B cell (primary cell): ENCODE measurements around the gene HFM1. TPM values are rescaled to one million over a fixed set of nuclear protein-coding genes. Genes with fewer than 3 reads are reported as not detected.
"Not testable (repeated sequence)": the region's sequence is repeated elsewhere in the genome, so short reads cannot be mapped to it uniquely, and the experiment has no call there.

Experiments used
- ATAC-seq: fragments of 200-7000 bp; cut with Tn5 transposase; one replicate; pipeline ENCODE4 v1.10.0; 2021; ENCODE audit warnings: low read depth, mild to moderate bottlenecking, moderate number of reproducible peaks, moderate library complexity
- CTCF ChIA-PET: fragments of 350-600 bp; sonication (Branson Sonifier 250); formaldehyde crosslinking; loops from one replicate; lab custom pipeline; 2021; ENCODE audit warnings: antibody characterized with exemption, inconsistent platforms; lab: Charles Lee
- POLR2A ChIA-PET: fragments of 350-600 bp; sonication (Branson Sonifier 250); formaldehyde crosslinking; loops from one replicate; lab custom pipeline; 2021; ENCODE audit warnings: antibody characterized with exemption; lab: Charles Lee
- DNase-seq: peaks from one replicate; pipeline ENCODE4 v3.0.0; 2013
- H2AFZ ChIP-seq: 2 replicates; pipeline ENCODE4 v1.6.1; 2012; ENCODE audit warnings: mild to moderate bottlenecking, low read depth, low read length; ENCODE audit not compliant: insufficient read depth, poor library complexity, severe bottlenecking
- H3K27ac ChIP-seq, 2 donors: 1 replicate in 1 of 2; 2 replicates in 1 of 2; pipeline ENCODE4 v1.5.1; 2012 to 2013; ENCODE audit warnings: low read length in 2 of 2, mild to moderate bottlenecking in 2 of 2, moderate library complexity in 1 of 2
- H3K27me3 ChIP-seq, 4 experiments: fragments of 200-600 bp in 1 of 4; sonication (generic) in 1 of 4; replicated peaks in 1 of 4; 1 replicate in 2 of 4; 2 replicates in 2 of 4; pipeline versions ENCODE4 v1.6.1 to v1.7.0; 2013 to 2016; ENCODE audit warnings: low read length in 3 of 4, mild to moderate bottlenecking in 2 of 4, mixed read lengths in 1 of 4, moderate library complexity in 1 of 4; ENCODE audit not compliant: insufficient read depth in 4 of 4, control insufficient read depth in 3 of 4; ENCODE audit errors: control extremely low read depth in 1 of 4
- H3K36me3 ChIP-seq, 2 experiments: replicated peaks in 1 of 2; 1 replicate in 1 of 2; 2 replicates in 1 of 2; pipeline versions ENCODE4 v1.6.1 to v1.7.1; 2013; ENCODE audit warnings: low read length in 1 of 2; ENCODE audit not compliant: insufficient read depth in 2 of 2, control insufficient read depth in 1 of 2; ENCODE audit errors: control extremely low read depth in 1 of 2, extremely low read depth in 1 of 2
- H3K4me1 ChIP-seq, 2 donors: fragments of 200-600 bp in 1 of 2; sonication (generic) in 1 of 2; 1 replicate in 1 of 2; 2 replicates in 1 of 2; pipeline versions ENCODE4 v1.5.1 to v1.6.1; 2013 to 2017; ENCODE audit warnings: low read length in 2 of 2; ENCODE audit not compliant: control insufficient read depth in 2 of 2, insufficient read depth in 2 of 2
- H3K4me2 ChIP-seq: replicated peaks from 2 replicates; pipeline ENCODE3; 2012; ENCODE audit warnings: mild to moderate bottlenecking, low read depth, low read length; ENCODE audit not compliant: poor library complexity, severe bottlenecking
- H3K4me3 ChIP-seq, 5 experiments: fragments of 200-600 bp in 1 of 5; sonication (generic) in 1 of 5; 1 replicate in 3 of 5; 2 replicates in 2 of 5; pipeline versions ENCODE4 v1.5.1 to v1.7.0; 2011 to 2016; ENCODE audit warnings: low read length in 4 of 5, mild to moderate bottlenecking in 4 of 5, low read depth in 2 of 5, control low read depth in 1 of 5, moderate library complexity in 1 of 5; ENCODE audit not compliant: insufficient read depth in 1 of 5; ENCODE audit errors: control extremely low read depth in 1 of 5, extremely low read depth in 1 of 5
- H3K79me2 ChIP-seq: fragments of 200-600 bp; sonication (generic); one replicate; pipeline ENCODE4 v1.6.0; 2016; ENCODE audit warnings: low read length; ENCODE audit not compliant: control insufficient read depth, insufficient read depth
- H3K9ac ChIP-seq: fragments of 200-600 bp; sonication (generic); 2 replicates; pipeline ENCODE4 v1.6.1; 2017; ENCODE audit warnings: mild to moderate bottlenecking, low read length, moderate library complexity
- H3K9me3 ChIP-seq, 3 donors: one replicate each; pipeline versions ENCODE4 v1.6.1 to v1.7.1; 2013; ENCODE audit warnings: low read length in 2 of 3; ENCODE audit not compliant: control insufficient read depth in 2 of 3, insufficient read depth in 1 of 3; ENCODE audit errors: control extremely low read depth in 1 of 3
- H4K20me1 ChIP-seq: 2 replicates; pipeline ENCODE4 v1.6.0; 2012; ENCODE audit warnings: mild to moderate bottlenecking, low read length; ENCODE audit not compliant: insufficient read depth, control insufficient read depth, poor library complexity, severe bottlenecking
- H3K27ac Mint-ChIP-seq: one replicate; pipeline ENCODE4 v1.8.0; 2021; ENCODE audit warnings: mixed read lengths
- H3K27me3 Mint-ChIP-seq: one replicate; pipeline ENCODE4 v1.8.0; 2021; ENCODE audit warnings: mixed read lengths
- H3K4me1 Mint-ChIP-seq: one replicate; pipeline ENCODE4 v1.8.0; 2021; ENCODE audit warnings: mixed read lengths
- H3K4me3 Mint-ChIP-seq: one replicate; pipeline ENCODE4 v1.8.0; 2021; ENCODE audit warnings: mixed read lengths
- H3K9me3 Mint-ChIP-seq: one replicate; pipeline ENCODE4 v1.8.0; 2022; ENCODE audit warnings: mixed read lengths; ENCODE audit not compliant: insufficient read depth
- EZH2 ChIP-seq: IDR thresholded peaks from 2 replicates; pipeline ENCODE4 v1.6.1; 2012; ENCODE audit warnings: borderline replicate concordance, low read depth, mild to moderate bottlenecking, moderate library complexity, low read length; ENCODE audit not compliant: insufficient read depth, poor library complexity, severe bottlenecking
- WGBS: methylation state at CpG from one replicate; pipeline ENCODE4 v1.1.5; 2013; ENCODE audit warnings: missing lambda C conversion rate; ENCODE audit not compliant: insufficient coverage; 5-methylcytosine and 5-hydroxymethylcytosine counted together
- intact Hi-C: fragments of 100-400 bp; cut with micrococcal nuclease; formaldehyde crosslinking; loops from one replicate; pipeline ENCODE4 v1.10.0; 2022
- polyA plus RNA-seq: library from polyadenylated mRNA; depleted of rRNA; stranded (reverse); fragments of >200 nt; gene quantifications from 2 replicates; pipeline ENCODE4 v1.2.3, GENCODE V29; 2012
- total RNA-seq, 2 donors: library from RNA; stranded (reverse); fragments of 120-200 nt in 1 of 2; gene quantifications; 1 replicate in 1 of 2; 2 replicates in 1 of 2; pipeline versions ENCODE4 v1.2.3 to v1.2.4, GENCODE V29; 2013 to 2022
- TF ChIP-seq, protein P1 (sequence below): fragments of 200-600 bp; IDR thresholded peaks from one replicate; pipeline ENCODE4 v1.8.0; 2022; ENCODE audit warnings: antibody characterized with exemption, mild to moderate bottlenecking

HFM1 gene
- total and polyA plus RNA-seq, 2 donors (not counting 1 experiment from before 2014, with no cell fraction given): not detected

DNA sequence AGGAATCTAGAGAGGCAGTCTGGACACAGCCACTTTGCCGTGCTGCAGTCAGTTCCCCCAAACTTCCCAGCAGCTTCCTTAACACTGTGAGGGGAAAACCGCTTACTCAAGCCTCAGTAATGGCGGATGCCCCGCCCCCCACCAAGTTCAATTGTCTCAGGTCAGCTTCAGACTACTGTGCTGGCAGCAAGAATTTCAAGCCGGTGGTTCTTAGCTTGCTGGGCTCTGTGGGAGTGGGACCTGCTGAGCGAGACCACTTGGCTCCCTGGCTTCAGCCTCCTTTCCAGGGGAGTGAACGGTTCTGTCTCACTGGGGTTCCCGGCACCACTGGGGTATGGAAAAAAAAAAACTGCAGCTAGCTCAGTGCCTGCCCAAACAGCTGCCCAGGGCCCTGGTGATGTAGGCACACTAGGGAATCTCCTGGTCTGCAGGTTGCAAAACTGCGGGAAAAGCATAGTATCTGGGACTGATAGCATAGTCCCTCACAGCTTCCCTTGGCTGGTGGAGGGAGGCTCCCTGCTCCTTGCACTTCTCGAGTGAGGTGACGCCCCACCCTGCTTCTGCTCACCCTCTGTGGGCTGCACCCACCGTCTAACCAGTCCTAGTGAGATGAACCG, 23.7 kb upstream of the HFM1 start:
- CTCF ChIA-PET: no interaction called here
- H3K27ac Mint-ChIP-seq: no peak overlapping the region

DNA sequence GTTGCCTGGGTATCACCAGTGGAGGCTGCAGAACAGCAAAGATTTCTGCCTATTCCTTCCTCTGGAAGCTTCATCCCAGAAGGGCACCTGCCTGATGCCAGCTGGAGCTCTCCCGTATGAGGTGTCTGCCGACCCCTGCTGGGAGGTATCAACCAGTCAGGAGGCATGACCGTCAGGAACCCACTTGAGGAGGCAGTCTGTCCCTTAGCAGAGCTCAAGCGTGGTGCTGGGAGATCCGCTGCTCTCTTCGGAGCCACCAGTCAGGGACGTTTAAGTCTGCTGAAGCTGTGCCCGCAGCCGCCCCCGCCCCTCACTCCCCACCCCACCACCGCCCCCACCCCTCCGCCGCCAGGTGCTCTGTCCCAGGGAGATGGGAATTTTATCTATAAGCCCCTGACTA, 23.1 kb upstream of the HFM1 start:
- Mint-ChIP-seq H3K4me1 (no peaks in the 10 kb centered on the region), H3K4me3 (no peak overlapping the region), H3K27ac (no peak overlapping the region), H3K27me3 (peaks cover 25% of the 10 kb centered on the region), H3K9me3 (peaks cover 6% of the 10 kb centered on the region)
- Histone ChIP-seq H3K4me2 (no peak overlapping the region), H4K20me1 (no peaks in the 10 kb centered on the region), H3K27ac (no peak overlapping the region), H3K4me3 (no peak overlapping the region), H3K79me2 (no peaks in the 10 kb centered on the region), H3K27me3 (no peaks in the 10 kb centered on the region), H3K9me3 (peaks cover 0 to 1% (median 0%) of the 10 kb centered on the region in 3 donors), H3K36me3 (no peaks in the 10 kb centered on the region), H3K4me1 (no peaks in the 10 kb centered on the region), H2AFZ (no peak overlapping the region), H3K9ac (no peak overlapping the region)
- CTCF ChIA-PET: no interaction called here
- POLR2A ChIA-PET: no interaction called here
- intact Hi-C loops: no loop called here
- TF ChIP-seq, protein P1, sequence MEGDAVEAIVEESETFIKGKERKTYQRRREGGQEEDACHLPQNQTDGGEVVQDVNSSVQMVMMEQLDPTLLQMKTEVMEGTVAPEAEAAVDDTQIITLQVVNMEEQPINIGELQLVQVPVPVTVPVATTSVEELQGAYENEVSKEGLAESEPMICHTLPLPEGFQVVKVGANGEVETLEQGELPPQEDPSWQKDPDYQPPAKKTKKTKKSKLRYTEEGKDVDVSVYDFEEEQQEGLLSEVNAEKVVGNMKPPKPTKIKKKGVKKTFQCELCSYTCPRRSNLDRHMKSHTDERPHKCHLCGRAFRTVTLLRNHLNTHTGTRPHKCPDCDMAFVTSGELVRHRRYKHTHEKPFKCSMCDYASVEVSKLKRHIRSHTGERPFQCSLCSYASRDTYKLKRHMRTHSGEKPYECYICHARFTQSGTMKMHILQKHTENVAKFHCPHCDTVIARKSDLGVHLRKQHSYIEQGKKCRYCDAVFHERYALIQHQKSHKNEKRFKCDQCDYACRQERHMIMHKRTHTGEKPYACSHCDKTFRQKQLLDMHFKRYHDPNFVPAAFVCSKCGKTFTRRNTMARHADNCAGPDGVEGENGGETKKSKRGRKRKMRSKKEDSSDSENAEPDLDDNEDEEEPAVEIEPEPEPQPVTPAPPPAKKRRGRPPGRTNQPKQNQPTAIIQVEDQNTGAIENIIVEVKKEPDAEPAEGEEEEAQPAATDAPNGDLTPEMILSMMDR: no peak
- no peak for TF ChIP-seq EZH2
- 62% methylated on average over 4 of the region's 13 CpGs for WGBS
- no peak for DNase-seq
- ATAC-seq: no peak

More for the DNA sequence above, 23.7 kb upstream of the HFM1 start:
- intact Hi-C loops: no loop called here
- H3K27me3 Mint-ChIP-seq: peaks cover 25% of the 10 kb centered on the region
- H4K20me1 ChIP-seq: no peaks in the 10 kb centered on the region
- TF ChIP-seq, protein P1: no peak
- no peak for TF ChIP-seq EZH2
- DNase-seq (no peak), ATAC-seq (no peak)
- H3K9ac ChIP-seq: no peak overlapping the region
- H3K27me3 ChIP-seq: no peaks in the 10 kb centered on the region
- H2AFZ ChIP-seq: no peak overlapping the region
- H3K79me2 ChIP-seq: no peaks in the 10 kb centered on the region
- H3K27ac ChIP-seq: no peak overlapping the region
- no peak overlapping the region for H3K4me3 Mint-ChIP-seq
- H3K4me1 Mint-ChIP-seq: no peaks in the 10 kb centered on the region
- H3K4me3 ChIP-seq: no peak overlapping the region
- H3K9me3 Mint-ChIP-seq: peaks cover under 1% of the 10 kb centered on the region
- H3K36me3 ChIP-seq: no peaks in the 10 kb centered on the region
- no peak overlapping the region for H3K4me2 ChIP-seq
- no peaks in the 10 kb centered on the region for H3K4me1 ChIP-seq
- H3K9me3 ChIP-seq: no peaks in the 10 kb centered on the region
- WGBS: 77% methylated on average over 9 of the region's 13 CpGs
- POLR2A ChIA-PET: no interaction called here

DNA sequence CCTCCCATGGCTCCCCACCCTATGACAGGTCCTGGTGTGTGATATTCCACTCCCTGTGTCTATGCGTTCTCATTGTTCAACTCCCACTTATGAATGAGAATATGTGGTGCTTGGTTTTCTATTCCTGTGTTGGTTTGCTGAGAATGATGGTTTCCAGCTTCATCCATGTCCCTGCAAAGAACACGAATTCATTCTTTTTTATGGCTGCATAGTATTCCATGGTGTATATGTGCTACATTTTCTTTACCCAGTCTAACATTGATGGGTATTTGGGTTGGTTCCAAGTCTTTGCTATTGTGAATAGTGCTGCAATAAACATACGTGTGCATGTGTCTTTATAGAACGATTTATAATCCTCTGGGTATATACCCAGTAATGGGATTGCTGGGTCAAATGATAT, 17.9 kb upstream of the HFM1 start:
- WGBS: no CpG with 5 or more reads among the region's 4 CpGs
- H3K9ac ChIP-seq, intact Hi-C loops, H3K27me3 ChIP-seq, H3K79me2 ChIP-seq, H3K4me3 ChIP-seq, H3K4me2 ChIP-seq, H2AFZ ChIP-seq, H3K4me1 Mint-ChIP-seq, H3K27ac Mint-ChIP-seq, CTCF ChIA-PET, DNase-seq, H3K4me1 ChIP-seq, H3K36me3 ChIP-seq, H3K4me3 Mint-ChIP-seq, H3K27ac ChIP-seq, ATAC-seq, H3K9me3 Mint-ChIP-seq, POLR2A ChIA-PET, H3K9me3 ChIP-seq, H4K20me1 ChIP-seq: not testable (repeated sequence)
- peaks cover 26% of the 10 kb centered on the region for H3K27me3 Mint-ChIP-seq
